ENCODE measurements around the gene AP3B1.

DNA sequence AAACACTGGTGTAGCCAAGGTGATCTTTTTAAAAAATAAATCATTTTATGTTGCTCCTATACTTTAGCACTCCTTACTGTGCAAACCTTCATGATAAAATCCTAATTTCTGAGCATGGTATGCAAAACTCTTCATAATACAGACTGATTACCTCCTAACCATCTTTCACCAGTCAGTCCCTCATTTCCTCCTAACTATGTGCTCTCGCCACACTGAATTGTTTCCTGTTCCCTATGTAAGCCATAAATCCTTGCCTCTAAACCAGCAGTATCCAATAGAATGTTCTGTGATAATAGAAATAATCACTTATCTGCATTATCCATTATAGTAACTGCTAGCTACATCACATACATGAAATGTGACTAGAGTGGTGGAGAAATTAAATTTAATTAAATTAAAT is 10.7 kb downstream of the AP3B1 start:
- TF ChIP-seq CTCF (IDR thresholded peaks at IDR 0.05) (no peak), ZFX (IDR thresholded peaks at IDR 0.05; ENCODE audit: borderline replicate concordance) (no peak)

All from 22Rv1 (cell line).